GM12878 (cell line): Measurements from ENCODE around the gene SYNPO2L. TPM values are rescaled to one million over a fixed set of nuclear protein-coding genes. Genes with fewer than 3 reads are reported as not detected.

ENCODE experiments used
- ATF2 ChIP-seq: IDR thresholded peaks from 2 replicates; pipeline ENCODE4 v1.6.1; 2012; ENCODE audit warnings: low read length, inconsistent platforms
- BHLHE40 ChIP-seq, 2 experiments: fragments of 450-650 bp in 1 of 2; IDR thresholded peaks; 2 replicates each; pipeline ENCODE4 v1.6.1; 2011 to 2017; ENCODE audit warnings: low read depth in 2 of 2, borderline replicate concordance in 1 of 2, improper control_type of control experiment in 1 of 2, low read length in 1 of 2, mild to moderate bottlenecking in 1 of 2
- JUND ChIP-seq: IDR thresholded peaks from 2 replicates; pipeline ENCODE4 v1.6.1; 2012; ENCODE audit warnings: low read depth, mild to moderate bottlenecking, low read length, improper control_type of control experiment, moderate library complexity
- TARDBP ChIP-seq: IDR thresholded peaks from 2 replicates; pipeline ENCODE4 v1.6.1; 2016; ENCODE audit warnings: borderline replicate concordance
- ZZZ3 ChIP-seq: IDR thresholded peaks from 2 replicates; pipeline ENCODE4 v1.6.1; 2011; ENCODE audit warnings: low read depth; ENCODE audit not compliant: control insufficient read depth, insufficient read length
- polyA plus RNA-seq, 11 experiments: library from polyadenylated mRNA; depleted of rRNA in 4 of 11; unstranded in 6 of 11; stranded (reverse) in 5 of 11; fragments of >200 nt; fragmentation: Nextera tagmentation in 4 of 11; fragmentation: Illumina TruSeq in 1 of 11; extraction: Ambion mirVana in 4 of 11; extraction: Trizol in 1 of 11; gene quantifications; 1 replicate in 1 of 11; 2 replicates in 10 of 11; pipeline versions ENCODE4 v1.2.1 to v1.2.3, GENCODE V29; 2011 to 2016; ENCODE audit warnings: inconsistent platforms in 2 of 11, missing spikeins in 2 of 11, low read depth in 1 of 11
- total RNA-seq, 4 experiments: library from RNA; depleted of rRNA in 3 of 4; stranded (reverse); fragments of >200 nt in 3 of 4; fragmentation: Illumina TruSeq in 1 of 4; extraction: Trizol in 1 of 4; gene quantifications; 2 replicates each; pipeline versions ENCODE4 v1.2.1 to v1.2.3, GENCODE V29; 2013 to 2021
- TF ChIP-seq, protein P1 (sequence below): IDR thresholded peaks from 2 replicates; pipeline ENCODE4 v1.6.1; 2012; ENCODE audit warnings: mild to moderate bottlenecking, low read depth, low read length
- TF ChIP-seq, protein P2 (sequence below): IDR thresholded peaks from 2 replicates; pipeline ENCODE4 v1.6.1; 2011; ENCODE audit warnings: borderline replicate concordance, low read depth, mild to moderate bottlenecking, moderate library complexity, mixed read lengths, low read length; ENCODE audit not compliant: insufficient read depth; ENCODE audit errors: extremely low read length

Gene SYNPO2L
- total and polyA plus RNA-seq, 10 of the 15 experiments (the other 5 are each of a cell fraction or from before 2014, with no cell fraction given) = 0.01 to 2.3 (median 0.59) TPM

DNA sequence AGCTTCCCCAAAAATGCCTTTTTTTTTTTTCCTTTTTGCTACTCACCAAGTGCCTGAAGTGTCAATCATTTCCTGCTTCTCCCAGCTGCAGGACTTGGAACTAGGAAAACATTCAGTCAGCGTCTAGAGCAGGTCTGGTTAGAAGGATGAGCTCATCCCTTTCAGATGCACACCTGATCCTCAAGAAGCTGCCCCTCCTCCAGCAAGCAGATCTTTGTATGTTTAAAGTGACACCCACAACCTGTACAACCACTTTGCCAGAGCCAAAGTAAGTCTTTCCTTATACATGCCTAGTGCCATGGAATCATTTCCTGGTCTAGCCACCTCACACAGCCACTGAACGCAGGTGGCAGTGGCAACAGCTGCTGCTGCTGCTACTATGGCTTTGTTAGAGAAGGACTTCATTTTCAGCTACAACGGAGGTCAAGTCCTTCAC is 54.3 kb downstream of the SYNPO2L start (continued):
- TF ChIP-seq ATF2 (no peak), ZZZ3 (no peak), TARDBP (no peak), BHLHE40 (IDR thresholded peaks at IDR 0.05; ENCODE audit: borderline replicate concordance in 1 of 2, low read depth in 2 of 2, low read length in 1 of 2) (no peak), JUND (no peak)
- TF ChIP-seq, protein P1, sequence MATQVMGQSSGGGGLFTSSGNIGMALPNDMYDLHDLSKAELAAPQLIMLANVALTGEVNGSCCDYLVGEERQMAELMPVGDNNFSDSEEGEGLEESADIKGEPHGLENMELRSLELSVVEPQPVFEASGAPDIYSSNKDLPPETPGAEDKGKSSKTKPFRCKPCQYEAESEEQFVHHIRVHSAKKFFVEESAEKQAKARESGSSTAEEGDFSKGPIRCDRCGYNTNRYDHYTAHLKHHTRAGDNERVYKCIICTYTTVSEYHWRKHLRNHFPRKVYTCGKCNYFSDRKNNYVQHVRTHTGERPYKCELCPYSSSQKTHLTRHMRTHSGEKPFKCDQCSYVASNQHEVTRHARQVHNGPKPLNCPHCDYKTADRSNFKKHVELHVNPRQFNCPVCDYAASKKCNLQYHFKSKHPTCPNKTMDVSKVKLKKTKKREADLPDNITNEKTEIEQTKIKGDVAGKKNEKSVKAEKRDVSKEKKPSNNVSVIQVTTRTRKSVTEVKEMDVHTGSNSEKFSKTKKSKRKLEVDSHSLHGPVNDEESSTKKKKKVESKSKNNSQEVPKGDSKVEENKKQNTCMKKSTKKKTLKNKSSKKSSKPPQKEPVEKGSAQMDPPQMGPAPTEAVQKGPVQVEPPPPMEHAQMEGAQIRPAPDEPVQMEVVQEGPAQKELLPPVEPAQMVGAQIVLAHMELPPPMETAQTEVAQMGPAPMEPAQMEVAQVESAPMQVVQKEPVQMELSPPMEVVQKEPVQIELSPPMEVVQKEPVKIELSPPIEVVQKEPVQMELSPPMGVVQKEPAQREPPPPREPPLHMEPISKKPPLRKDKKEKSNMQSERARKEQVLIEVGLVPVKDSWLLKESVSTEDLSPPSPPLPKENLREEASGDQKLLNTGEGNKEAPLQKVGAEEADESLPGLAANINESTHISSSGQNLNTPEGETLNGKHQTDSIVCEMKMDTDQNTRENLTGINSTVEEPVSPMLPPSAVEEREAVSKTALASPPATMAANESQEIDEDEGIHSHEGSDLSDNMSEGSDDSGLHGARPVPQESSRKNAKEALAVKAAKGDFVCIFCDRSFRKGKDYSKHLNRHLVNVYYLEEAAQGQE = no peak
- TF ChIP-seq, protein P2, sequence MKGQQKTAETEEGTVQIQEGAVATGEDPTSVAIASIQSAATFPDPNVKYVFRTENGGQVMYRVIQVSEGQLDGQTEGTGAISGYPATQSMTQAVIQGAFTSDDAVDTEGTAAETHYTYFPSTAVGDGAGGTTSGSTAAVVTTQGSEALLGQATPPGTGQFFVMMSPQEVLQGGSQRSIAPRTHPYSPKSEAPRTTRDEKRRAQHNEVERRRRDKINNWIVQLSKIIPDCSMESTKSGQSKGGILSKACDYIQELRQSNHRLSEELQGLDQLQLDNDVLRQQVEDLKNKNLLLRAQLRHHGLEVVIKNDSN = no peak
- TF ChIP-seq, all 136 proteins: peak for 0
